ENCODE measurements around the gene PRMT6.
"Not testable (repeated sequence)": the region's sequence is repeated elsewhere in the genome, so short reads cannot be mapped to it uniquely, and the experiment has no call there.

Gene PRMT6

DNA sequence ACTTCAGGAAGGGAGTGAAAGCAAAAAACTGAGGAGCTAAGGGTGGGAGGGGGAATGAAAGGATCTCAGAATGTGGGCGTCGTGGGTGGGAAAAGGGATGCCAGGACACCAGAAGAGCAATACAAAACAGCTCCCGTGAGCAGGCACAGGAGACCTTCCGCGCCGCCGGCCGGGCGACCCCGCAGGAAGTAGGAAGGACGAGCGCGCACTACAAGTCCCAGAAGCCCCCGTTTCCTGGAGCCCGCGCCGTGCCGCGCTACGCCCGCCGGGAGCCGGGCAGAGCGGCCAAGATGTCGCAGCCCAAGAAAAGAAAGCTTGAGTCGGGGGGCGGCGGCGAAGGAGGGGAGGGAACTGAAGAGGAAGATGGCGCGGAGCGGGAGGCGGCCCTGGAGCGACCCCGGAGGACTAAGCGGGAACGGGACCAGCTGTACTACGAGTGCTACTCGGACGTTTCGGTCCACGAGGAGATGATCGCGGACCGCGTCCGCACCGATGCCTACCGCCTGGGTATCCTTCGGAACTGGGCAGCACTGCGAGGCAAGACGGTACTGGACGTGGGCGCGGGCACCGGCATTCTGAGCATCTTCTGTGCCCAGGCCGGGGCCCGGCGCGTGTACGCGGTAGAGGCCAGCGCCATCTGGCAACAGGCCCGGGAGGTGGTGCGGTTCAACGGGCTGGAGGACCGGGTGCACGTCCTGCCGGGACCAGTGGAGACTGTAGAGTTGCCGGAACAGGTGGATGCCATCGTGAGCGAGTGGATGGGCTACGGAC is at the start of gene PRMT6:
Gene PRMT6 (plus strand): TSS at position 249 of the 771 bp plus-strand sequence. CDS start 42 bp downstream, at position 291.
- peak; percentile 72 for DNase-seq

DNA sequence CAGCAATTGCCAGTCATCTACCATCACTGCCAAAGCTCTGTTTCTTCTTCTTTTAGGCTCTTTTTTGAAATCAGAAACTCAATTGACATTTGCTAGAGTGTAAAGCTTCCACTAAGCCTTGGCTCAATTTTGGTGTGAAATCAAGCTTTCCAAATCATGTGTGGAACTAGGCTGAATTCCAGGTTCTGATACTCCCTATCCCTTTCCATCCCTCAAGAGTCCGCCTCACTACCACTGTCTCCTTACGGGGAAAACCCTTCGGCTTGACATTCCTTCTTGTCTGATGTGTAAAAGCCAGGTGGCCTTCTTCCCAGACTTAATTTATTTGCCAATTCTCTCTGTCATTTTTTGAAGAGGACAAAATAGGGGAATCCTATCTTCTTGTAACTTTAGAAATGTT is 47.2 kb upstream of the PRMT6 start:
- no peak for DNase-seq

DNA sequence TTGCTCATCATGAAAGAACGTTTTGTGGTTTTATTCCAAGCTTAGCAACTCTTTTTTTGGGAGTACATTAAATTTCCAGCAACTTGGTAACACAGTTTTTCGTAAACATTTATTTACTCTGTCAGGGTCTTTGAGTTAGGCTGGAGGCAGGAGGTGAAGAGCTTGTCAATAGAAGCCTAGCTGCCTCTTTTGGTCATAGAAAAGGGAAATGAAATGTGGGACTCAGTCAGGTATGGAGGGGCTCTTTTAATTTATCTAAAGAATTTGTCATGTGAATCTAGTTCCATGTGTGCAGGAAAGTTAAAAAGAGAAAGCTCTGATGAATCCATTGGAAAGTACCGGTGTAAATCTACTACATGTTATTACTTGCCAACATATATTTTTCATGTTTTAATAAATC is 45.9 kb upstream of the PRMT6 start:
- DNase-seq, result no peak

DNA sequence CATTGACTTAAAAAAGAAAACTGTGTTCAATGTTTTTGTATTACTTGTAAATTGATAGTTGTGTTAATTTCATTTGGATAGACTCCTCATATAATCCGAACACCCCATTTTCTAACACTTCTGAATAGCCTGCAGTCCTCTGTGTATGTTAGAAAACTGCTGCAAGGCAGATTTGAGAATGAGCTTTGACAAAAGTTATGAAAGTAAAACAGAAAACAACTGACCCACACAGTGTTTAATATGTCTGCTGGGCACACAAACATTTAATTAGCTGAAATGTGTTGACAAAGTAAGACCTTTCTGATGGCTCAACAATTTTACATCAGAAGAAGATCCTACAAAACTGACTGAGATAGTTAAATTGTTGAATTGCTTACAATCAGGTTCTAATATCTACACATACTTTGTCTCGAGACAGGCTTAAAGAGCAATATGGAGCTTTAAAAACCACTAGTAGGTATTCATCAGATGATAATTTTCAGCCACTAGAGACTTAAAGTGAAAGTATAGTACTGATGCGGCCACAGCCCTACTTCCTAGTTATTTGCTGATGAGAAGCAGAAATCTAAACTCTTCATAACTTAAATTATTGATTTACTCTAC is 40.0 kb upstream of the PRMT6 start:
- DNase-seq, result no peak

DNA sequence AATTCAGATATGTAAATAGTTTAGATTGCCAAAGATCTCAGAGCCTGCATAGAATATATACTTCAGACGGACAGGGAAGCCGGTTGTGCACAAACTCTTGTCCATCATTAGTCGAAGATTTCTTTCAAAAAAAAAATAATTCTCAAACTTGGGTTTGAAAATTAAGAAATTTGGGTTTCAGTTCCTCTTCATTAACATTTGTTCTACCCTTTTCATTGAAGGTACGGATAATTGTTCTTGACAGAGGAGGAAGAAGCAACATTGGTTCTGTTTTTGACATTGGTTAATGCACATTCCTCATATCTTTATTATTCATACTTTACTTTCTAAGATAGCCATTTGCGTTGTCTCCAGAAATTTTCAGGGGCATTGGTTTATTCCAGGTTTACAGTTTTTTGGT is 38.0 kb upstream of the PRMT6 start:
- DNase-seq, result no peak

DNA sequence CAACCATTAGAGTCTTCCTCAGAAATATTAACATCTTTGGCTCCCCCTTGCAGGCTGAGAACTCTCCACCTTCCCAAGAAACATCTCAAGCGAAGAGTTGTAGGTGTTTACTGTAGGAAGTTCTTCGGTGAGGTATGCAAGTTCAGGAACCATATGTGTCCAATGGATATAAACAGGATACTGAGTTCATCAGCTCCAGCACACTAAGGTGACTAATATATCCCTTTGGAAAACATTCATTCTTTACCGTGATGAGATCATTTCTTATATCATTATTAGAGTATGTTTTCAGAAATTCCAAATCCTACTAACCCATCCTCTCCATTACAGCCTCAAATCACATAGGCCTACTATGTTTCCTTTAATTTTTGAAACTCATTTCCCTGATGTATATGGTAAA is 37.3 kb upstream of the PRMT6 start:
- no peak for DNase-seq

DNA sequence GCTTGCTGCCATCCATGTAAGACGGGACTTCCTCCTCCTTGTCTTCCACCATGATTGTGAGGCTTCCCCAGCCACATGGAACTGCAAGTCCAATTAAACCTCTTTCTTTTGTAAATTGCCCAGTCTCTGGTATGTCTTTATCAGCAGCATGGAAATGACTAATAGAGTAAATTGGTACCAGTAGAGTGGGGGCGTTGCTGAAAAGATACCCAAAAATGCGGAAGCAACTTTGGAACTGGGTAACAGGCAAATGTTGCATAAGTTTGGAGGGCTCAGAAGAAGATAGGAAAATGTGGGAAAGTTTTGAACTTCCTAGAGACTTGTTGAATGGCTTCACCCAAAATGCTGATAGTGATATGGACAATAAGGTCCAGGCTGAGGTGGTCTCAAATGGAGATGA is 17.6 kb upstream of the PRMT6 start:
- not testable (repeated sequence) for DNase-seq

DNA sequence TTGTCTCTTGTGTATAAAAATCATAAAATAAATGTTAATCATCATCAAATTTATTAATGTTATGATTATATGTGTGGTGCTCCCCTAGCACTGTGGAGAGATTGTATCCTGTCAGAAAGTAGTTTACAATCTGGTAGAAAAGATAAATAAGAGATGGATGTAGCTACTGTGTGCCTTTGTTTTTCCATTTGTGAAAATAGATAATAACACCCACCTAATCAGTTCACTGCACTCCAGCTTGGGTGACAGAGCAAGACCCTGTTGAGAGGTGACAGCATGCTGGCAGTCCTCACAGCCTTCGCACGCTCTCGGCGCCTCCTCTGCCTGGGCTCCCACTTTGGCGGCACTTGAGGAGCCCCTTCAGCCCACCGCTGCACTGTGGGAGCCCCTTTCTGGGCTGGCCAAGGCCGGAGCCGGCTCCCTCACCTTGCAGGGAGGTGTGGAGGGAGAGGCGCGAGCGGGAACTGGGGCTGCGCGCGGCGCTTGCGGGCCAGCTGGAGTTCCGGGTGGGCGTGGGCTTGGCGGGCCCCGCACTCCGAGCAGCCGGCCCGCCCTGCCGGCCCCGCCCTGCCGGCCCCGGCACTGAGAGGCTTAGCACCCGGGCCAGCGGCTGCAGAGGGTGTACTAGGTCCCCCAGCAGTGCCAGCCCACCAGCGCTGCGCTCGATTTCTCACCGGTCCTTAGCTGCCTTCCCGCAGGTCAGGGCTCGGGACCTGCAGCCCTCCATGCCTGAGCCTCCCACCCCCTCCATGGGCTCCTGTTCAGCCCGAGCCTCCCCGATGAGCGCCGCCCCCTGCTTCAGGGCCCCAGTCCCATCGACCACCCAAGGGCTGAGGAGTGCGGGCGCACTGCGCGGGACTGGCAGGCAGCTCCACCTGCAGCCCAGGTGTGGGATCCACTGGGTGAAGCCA is 11.9 kb upstream of the PRMT6 start:
- DNase-seq, result not testable (repeated sequence)

DNA sequence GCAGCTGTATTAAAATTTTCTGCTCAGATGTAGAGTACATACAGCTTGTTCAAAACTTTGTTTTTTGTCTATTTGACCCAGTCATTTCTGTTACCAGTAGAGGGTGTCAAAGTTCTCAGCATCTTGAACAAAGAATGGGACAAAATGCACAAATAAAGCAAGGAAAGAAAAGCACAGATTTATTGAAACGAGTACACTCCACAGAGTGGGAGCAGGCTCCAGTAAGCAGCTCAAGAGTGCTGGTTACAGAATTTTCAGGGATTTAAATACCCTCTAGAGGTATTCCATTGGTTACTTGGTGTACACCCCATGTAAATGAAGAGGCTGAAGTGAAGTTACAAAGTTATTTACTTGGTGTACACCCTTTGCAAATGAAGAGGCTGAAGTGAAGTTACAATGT is 8.9 kb upstream of the PRMT6 start:
- no peak for DNase-seq

DNA sequence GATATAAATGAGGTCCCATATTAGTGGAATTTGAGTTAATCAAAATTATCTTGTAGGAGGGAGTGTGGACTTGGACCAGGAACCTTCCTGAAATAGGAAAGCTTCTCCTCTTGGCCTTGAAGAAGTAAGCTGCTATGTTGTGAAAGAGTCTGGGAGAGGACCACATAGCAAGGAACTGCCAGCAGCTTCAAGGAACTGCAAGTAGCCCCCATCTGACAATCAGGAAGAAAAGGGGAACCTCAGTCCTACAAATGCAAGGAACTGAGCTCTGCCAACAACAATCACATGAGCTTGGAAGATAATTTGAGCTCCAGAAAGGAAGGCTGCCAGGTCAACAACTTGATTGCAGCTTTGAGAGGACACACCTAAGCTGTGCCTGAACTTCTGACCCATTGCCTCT is 8.2 kb upstream of the PRMT6 start:
- no peak for DNase-seq

DNA sequence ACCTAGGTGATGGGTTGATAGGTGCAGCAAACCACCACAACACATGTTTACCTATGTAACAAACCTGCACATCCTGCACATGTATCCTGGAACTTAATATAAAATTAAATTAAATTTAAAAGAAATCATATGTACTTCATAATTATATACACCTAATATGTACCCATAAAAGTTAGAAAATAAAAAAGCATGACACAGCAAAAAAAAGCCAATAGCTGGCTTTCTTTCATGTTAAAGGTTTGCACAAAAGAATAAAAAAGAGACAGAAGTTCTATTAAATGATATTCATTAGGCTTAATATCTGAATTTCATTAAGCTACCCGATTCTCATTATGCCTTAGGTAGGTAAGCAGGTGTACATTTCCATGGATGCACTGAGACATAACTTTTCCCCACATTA is 5.2 kb upstream of the PRMT6 start:
- no peak for DNase-seq

DNA sequence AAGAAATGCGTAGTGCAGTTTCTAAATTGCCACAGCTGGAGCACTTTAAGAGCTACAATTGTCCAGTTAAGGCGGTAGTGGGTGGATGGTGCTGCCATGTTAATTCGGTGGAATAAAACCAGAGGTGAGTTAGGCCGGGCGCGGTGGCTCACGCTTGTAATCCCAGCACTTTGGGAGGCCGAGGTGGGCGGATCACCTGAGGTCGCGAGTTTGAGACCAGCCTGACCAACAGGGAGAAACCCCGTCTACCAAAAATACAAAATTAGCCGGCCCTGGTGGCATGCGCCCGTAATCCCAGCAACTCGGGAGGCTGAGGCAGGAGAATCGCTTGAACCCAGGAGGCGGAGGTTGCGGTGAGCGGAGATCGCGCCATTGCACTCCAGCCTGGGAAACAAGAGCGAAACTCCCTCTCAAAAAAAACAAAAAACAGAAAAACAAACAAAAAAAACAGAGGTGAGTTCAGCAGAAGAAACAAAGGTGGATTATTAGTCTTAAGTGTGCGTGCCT is 502 bp upstream of the PRMT6 start:
- not testable (repeated sequence) for DNase-seq

DNA sequence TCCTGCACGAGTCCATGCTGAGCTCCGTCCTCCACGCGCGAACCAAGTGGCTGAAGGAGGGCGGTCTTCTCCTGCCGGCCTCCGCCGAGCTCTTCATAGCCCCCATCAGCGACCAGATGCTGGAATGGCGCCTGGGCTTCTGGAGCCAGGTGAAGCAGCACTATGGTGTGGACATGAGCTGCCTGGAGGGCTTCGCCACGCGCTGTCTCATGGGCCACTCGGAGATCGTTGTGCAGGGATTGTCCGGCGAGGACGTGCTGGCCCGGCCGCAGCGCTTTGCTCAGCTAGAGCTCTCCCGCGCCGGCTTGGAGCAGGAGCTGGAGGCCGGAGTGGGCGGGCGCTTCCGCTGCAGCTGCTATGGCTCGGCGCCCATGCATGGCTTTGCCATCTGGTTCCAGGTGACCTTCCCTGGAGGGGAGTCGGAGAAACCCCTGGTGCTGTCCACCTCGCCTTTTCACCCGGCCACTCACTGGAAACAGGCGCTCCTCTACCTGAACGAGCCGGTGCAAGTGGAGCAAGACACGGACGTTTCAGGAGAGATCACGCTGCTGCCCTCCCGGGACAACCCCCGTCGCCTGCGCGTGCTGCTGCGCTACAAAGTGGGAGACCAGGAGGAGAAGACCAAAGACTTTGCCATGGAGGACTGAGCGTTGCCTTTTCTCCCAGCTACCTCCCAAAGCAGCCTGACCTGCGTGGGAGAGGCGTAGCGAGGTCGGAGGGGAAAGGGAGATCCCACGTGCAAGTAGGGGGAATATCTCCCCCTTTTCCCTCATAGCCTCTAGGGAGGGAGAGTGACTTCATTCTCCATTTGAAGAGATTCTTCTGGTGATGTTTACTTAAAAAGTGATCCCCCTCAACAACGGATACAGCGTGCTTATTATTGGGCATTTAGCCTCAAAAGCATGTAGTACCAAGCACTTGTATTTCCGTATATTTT is 991 bp downstream of the PRMT6 start:
- DNase-seq, result peak; percentile 48

DNA sequence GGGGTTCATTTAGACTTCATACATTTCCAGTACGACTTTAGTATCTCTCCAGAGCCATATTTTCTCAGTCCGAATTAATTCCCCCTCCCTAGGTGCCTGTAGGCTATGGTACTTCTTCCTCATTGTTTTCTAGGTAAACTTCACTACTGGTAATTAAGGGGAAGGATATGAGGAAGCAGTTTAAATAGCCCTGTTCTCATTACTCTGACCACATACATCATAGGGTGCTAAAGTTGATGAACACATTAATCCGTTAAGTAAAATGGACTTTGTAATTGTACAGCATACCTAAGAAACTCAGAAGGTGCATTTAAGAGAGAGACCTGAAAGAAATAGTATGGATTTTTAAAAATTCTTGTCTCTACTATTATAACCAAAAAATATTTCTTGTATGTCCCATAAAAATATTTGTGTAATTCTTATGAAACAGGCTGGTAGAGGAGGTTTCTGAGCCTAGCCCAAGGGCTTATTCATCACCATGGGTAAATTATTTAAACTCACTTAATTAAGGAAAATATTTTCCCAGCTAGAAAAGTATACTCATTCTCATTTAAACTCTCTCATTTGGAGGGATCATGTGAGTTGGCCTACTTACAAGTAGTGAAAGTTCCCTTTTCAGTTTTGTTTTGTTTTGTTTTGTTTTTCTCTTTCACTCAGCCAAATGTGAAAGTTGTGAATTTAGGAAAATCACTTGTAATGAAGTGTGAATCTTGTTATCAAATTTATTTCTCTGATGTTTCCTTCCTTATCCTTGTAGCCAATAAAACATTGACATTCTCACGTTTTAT is 2.0 kb downstream of the PRMT6 start:
- DNase-seq, result no peak

DNA sequence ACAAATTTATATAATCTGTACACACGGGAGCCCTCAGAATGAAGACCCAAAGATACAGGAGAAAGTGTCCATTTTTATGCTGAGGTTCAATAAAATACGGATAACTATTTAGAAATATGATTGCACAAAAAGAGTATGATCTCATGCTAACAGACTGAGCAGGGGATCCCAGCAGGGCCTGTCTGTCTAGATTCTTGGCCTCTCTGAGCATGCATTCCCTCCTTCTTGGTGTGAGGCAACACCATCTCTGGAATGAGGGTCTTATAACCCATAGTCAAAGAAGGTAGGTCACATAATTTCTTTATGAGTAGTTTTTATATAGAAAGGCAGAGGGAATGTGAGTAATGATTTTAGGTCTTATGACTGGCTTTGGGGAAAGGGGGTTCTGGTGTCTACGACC is 5.4 kb downstream of the PRMT6 start:
- no peak for DNase-seq

DNA sequence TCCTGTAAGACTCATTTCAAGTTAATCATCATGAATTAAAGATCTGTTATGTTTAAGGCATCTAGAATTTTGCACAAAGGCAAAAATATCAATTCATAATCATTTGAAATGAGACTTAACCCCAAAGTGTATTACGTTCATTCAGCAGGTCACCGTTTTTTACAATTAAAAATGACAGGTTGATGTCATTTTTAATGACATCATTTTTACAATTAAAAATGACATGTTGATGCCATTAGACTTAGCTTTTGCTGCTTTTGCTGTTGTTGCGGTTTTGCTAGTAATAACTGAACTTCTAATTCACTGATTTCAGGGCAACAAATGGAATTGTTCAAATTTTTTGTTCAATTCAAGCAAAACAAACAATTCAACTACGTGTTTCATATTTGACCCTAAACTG is 17.0 kb downstream of the PRMT6 start:
- no peak for DNase-seq

DNA sequence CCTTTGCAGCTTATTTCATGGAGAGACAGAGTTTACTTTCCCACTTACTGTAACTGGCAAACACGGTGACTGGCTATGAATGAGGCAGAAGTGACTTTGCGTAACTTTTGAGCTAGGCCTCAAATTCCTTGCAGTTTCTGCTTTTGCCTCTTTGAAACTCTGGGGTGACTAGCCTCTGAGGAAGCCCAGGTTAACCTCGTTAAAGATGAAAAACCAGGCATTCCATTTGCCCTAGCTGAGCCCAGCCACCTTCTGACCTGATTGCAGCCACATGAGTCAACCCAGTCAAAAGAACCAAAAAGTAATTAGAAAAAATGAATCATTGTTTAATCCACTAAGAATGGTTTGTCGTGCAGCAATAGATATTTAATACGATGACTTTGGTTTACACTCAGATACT is 20.4 kb downstream of the PRMT6 start:
- peak; percentile 72 for DNase-seq

DNA sequence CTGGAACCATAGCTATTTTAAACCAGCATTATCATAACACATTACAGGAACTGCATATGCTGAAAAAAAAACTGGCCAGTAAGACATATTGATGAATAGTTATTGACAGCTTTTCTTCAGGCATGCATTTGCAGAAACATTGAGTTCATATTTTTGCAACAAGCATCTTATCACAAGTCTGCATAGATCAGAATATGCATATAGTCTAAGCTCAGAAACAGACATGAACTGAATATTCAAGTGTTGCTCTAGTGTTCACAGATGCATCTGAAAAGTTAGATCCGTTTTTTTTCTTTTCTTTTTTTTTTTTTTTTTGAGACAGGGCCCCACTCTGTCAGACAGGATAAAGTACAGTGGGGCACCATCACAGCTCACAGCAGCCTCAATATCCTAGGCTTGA is 22.8 kb downstream of the PRMT6 start:
- DNase-seq, result no peak

DNA sequence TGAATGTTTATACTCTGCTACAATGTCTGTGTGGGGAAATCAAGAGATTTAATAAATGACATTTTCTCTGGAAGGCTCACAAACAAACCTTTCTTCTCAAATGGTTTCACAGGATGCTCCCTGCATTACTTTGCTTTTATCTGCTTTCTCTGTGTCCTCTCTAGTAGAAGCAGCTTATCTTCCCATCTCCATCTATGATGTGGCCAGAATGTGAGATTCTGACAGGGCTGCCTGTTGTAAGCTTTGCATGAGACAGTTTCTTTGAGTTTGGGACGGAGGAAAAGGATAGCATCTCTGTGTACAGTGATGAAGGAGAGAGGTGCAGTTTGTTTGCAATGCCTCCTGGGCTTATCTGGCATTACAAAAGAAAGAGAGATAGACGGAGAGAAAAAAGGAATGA is 24.6 kb downstream of the PRMT6 start:
- no peak for DNase-seq

DNA sequence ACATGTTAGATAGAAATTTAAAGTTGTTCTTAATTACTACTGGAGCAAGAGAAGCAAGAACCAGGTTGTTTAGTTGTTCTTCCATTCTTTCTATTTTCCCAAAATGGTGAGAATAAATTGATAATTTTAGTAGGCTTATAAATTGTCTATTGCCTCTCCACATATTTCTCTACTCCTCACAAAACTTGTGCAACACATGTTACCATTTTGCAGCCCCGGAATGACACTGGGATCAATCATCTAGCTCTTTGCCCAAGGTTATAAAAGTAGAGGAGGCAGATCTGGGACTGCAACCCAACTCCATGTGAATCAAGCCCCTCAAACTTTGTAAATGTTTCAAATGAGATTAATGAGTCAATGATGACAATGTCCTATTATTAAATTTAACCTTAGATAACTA is 34.9 kb downstream of the PRMT6 start:
- DNase-seq, result no peak

DNA sequence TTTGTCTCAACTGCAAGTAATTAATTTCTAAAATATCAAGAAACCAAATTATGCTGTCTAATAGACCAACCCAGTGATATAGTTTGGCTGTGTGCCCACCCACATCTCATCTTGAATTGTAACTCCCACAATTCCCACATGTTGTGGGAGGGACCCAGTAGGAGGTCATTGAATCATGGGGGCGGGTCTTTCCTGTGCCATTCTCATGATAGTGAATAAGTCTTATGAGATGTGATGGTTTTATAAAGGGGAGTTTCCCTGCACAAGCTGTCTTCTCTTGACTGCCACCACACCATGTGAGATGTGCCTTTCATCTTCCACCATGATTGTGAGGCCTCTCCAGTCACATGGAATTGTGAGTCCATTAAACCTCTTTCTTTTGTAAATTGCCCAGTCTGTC is 36.9 kb downstream of the PRMT6 start:
- not testable (repeated sequence) for DNase-seq

DNA sequence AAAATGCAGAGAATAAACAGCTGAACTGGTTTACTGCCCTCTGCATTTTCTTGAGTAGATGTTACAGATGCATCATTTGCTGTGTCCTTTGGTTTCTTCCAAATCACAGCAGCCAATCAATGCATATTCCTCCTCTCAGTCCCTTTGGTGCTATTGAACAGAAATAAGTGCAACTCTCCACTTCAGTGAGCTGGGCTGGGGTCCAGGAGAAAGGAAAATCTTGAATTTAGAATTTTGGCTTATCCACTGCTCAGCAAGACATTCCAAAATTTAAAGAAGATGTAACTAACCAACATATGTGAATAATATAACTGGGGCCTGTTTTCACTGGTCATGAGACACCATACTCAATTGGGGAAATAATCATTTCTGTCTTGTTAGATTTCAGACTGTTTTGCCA is 39.2 kb downstream of the PRMT6 start:
- no peak for DNase-seq
